SK-N-MC (cell line): ENCODE measurements around the gene CES4A.

Source experiments
- EZH2 ChIP-seq: fragments of 200-600 bp; sonication (generic); IDR thresholded peaks from one replicate; pipeline ENCODE4 v1.6.1; 2017; ENCODE audit warnings: antibody characterized with exemption
- FOXP2 ChIP-seq: optimal IDR thresholded peaks from 2 replicates; pipeline ENCODE3; 2011; ENCODE audit warnings: mild to moderate bottlenecking, moderate library complexity; ENCODE audit not compliant: insufficient read depth; ENCODE audit errors: extremely low read length, control extremely low read depth
- POLR2AphosphoS5 ChIP-seq: IDR thresholded peaks from 2 replicates; pipeline ENCODE4 v1.6.1; 2012; ENCODE audit warnings: mild to moderate bottlenecking, low read depth, low read length, borderline replicate concordance

DNA sequence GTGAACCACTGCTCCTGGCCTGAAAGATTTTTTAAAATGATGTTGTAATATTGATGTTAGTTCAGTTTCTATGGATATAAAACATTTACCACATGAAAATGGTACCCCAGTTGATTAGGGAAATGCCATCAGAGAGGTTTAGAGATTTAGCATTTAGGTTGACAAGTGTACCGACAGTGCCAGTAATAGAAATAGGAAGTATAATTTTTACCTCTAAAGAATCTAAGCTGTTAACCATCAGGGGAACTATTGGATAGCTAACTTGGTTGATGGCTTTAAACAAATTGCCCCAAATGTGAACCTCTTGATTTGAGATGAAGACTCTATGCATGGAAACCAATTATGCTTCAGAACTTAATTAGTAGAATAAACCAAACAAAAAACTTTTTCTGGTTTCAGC, 47.0 kb downstream of the CES4A start:
- TF ChIP-seq POLR2AphosphoS5 (no peak), EZH2 (no peak), FOXP2 (no peak)
